CD4-positive, alpha-beta T cell treated with Interleukin-12 subunit alpha and Interleukin-12 subunit beta, for 1 hour (primary cell): ENCODE data around the gene MUC2.

Source experiments
- DNase-seq: peaks from one replicate; pipeline ENCODE4 v3.0.0-alpha.2; 2020

Gene MUC2

DNA sequence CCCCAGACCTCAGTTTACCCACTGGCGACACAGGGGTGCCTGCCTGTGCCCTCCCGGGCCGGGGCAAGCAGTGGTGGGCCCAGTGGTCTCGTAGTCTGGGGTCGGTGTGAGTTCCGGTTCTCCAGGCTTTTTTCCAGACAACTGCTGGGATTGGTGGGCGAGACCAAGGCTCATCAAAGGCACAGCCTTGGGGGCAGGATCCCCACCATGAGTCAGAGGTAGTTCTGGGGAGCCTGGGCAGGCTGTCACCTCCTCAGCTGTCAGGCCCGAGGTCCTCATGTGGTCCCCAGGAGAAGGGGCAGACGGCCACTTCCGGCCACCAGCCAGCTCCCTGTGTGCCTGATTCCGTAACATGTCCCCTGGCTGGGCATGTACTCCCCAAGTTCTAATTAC is 827 bp upstream of the MUC2 start:
- DNase-seq, result no peak

DNA sequence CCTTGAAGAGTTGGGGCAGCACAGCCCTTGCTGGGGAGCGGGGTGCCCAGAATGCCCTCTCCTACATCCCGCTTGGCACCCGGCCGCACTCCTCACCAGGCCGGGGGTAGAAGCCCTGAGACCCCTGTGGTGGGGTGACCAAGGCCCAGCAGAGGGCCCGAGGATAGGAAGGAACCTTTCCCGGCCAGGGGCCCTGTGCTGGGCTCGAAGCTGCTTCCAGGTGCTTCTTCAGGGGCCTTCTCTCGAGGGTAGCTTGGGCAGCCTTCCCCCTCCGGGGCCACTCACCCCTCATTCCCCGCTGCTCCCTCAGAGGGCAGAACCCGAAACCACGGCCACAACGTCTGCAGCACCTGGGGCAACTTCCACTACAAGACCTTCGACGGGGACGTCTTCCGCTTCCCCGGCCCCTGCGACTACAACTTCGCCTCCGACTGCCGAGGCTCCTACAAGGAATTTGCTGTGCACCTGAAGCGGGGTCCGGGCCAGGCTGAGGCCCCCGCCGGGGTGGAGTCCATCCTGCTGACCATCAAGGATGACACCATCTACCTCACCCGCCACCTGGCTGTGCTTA is 752 bp downstream of the MUC2 start:
- DNase-seq, result no peak

DNA sequence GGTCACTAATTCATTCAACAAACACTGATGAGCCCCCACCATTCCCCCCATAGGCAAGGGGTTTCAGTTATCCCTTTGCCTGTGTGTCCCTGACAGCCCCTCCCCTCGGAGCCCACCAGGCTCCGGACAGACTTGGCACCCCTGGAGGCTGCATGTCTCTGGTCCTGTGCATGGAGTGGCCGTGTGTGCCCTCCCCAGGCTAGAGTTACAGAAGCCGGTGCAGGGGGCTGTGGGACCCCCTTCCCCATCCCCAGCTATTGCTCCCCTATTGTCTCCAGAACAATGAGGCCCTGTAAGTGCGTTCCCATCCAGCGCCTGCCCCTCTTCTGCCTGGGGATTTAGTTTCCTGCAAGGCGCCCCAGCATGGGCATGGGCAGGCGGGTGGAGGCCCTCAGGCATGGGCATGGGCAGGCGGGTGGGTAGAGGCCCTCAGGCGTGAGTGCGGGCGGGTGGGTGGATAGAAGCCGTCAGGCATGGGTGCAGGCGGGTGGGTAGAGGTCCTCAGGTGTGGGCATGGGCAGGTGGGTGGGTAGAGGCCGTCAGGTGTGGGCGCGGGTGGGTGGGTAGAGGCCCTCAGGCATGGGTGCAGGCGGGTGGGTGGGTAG is 1.5 kb downstream of the MUC2 start:
- DNase-seq, result no peak

DNA sequence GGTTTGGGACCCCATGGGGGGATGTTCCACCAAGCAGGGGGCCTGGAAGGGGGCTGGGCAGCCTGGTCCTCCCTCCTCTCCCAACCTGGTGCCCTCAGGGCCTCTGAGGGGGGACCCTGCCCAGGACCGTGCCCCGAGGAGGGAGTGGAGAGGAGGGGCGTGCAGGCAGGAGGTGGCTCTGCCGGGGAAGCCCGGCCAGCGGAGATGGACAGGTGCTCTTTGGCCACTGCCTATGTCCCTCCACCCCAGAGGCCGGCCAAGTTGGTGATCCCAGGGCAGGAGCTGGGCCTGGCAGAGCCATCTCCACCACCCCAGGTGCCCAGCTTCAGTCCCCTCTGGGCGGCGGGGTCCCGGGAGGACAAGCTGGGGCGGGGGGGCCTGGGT is 2.4 kb downstream of the MUC2 start:
- no peak for DNase-seq

DNA sequence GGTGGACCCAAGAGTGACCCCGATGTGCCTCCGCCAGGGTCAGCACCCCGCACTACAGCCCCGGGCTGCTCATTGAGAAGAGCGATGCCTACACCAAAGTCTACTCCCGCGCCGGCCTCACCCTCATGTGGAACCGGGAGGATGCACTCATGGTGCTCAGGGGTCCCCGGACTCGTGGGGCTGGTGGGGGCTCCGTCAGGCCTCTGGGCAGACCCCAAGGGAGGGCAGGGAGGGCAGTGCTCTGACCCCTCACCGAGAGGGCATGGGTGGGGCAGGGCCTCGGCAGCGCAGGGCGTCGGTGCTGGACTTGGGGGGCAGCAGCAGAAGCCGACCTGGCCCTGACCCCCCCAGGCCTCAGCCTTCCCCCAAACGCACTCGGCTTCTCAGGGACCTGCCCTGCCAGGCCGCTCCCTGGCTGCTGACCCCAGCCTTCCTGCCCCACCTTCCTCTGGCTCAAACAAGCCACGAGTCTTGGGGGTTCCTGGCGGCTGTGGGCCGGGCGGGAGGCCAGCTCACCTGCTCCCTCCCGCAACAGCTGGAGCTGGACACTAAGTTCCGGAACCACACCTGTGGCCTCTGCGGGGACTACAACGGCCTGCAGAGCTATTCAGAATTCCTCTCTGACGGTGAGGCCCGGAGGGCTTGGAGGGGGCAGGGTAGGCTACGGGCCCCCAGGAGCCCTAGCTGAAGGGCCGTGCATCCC is 2.9 kb downstream of the MUC2 start:
- DNase-seq, result no peak

DNA sequence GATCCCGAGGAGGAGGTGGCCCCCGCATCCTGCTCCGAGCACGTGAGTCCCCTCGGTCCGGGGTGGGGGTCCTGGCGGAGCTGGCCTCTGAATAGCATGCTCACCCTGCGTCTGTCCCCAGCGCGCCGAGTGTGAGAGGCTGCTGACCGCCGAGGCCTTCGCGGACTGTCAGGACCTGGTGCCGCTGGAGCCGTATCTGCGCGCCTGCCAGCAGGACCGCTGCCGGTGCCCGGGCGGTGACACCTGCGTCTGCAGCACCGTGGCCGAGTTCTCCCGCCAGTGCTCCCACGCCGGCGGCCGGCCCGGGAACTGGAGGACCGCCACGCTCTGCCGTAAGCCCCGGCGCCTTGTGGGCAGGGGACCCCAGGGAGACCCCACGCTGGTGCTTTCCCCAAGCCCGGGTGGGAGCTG is 3.5 kb downstream of the MUC2 start:
- DNase-seq, result no peak

DNA sequence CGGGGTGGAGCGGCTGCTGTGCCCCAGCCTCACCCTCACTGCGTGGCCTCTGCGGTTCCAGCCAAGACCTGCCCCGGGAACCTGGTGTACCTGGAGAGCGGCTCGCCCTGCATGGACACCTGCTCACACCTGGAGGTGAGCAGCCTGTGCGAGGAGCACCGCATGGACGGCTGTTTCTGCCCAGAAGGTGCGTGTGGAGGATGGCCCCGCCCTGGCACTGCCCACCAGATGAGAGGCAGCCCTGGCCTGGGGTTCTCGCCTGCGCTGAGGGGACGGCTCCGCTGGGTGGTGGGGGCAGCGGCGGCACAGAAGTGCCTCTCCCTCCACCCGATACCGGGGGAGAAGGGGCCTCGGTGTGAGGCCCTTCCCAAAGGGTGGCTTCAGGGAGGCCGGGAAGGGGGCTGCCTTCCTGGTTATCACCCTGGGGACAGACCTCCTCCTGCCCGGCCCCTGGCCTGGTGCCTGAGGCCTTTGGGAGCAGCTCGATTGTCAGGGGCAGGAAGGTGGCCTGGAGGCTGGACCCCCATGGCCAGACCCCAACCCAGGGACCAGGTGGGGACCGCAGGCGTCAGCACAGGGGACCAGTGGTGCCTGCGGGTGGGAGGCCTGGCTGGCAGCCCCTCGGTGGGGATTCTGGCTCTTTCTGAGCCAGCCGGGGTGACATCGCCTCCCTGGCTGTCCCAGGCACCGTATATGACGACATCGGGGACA is 7.1 kb downstream of the MUC2 start:
- no peak for DNase-seq

DNA sequence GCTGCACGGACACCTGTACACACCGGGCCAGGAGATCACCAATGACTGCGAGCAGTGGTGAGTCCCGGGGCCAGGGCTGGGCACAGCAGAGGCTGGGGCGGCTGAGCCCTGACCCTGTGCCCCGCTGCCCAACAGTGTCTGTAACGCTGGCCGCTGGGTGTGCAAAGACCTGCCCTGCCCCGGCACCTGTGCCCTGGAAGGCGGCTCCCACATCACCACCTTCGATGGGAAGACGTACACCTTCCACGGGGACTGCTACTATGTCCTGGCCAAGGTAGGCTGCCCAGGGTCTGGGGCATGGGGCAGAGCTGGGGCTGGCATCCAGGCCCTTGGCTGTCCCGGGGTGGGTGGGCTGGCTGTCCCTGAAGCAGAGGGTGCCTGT is 7.7 kb downstream of the MUC2 start:
- no peak for DNase-seq

DNA sequence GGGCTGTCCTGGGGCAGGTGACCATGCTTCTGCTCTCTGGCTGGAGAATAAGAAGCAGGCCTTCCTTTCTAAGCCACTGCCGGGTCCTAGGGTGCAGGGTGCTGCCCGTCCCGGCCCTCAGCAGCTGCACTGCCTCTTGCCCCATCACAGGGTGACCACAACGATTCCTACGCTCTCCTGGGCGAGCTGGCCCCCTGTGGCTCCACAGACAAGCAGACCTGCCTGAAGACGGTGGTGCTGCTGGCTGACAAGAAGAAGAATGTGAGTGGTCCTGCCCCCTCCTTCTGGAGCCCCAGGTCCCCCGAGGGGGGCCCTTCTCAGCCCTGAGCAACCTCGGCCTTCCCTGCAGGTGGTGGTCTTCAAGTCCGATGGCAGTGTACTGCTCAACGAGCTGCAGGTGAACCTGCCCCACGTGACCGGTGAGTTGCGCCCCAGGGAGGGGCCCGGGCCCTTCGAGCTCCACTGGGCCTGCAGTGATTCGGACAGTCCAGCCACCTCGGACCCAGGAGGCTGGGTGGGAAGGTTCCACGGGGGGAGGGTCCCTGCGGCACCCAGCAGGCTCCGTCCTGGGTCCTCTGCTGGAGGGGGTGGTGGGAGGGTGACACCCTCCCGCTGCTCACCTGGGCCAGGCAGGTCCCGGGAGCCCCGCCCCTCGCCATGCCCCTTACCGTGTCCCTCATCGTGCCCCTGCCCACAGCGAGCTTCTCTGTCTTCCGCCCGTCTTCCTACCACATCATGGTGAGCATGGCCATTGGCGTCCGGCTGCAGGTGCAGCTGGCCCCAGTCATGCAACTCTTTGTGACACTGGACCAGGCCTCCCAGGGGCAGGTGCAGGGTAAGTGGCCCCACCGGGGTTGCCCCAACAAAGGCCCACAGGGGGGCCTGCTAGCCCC is 8.3 kb downstream of the MUC2 start:
- no peak for DNase-seq

DNA sequence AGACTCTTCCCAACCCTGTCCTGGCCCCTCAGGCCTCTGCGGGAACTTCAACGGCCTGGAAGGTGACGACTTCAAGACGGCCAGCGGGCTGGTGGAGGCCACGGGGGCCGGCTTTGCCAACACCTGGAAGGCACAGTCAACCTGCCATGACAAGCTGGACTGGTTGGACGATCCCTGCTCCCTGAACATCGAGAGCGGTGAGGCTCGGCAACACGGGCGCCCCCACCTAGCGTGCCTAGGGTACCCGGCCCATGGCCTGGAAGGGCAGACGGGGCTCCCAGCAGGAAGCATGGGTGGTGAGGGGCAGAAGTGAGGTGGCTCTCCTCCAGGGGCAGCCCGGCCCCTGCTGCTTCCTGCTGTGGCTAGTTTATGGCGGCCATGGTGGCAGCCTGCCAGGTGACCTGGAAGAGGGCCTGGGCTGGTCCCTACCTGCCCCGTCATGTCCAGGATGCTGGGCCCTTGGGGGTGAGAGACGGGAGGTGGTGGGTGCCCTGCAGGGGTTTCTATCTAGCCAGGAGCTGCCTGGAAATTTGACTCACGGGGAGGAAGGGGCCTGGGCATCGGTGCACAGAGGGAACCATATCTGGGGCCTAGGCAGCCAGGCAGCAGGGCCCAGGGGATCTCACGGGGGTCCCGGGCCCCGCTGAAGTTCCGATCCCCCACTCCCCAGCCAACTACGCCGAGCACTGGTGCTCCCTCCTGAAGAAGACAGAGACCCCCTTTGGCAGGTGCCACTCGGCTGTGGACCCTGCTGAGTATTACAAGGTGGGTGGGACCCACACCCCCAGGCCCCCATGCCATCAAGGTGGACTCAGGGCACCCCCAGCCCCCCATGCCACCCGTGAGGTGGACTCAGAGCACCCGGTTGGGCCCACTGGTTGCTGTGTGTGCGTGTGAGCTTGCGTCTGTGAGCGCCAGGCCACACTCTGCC is 9.2 kb downstream of the MUC2 start:
- DNase-seq, result no peak

DNA sequence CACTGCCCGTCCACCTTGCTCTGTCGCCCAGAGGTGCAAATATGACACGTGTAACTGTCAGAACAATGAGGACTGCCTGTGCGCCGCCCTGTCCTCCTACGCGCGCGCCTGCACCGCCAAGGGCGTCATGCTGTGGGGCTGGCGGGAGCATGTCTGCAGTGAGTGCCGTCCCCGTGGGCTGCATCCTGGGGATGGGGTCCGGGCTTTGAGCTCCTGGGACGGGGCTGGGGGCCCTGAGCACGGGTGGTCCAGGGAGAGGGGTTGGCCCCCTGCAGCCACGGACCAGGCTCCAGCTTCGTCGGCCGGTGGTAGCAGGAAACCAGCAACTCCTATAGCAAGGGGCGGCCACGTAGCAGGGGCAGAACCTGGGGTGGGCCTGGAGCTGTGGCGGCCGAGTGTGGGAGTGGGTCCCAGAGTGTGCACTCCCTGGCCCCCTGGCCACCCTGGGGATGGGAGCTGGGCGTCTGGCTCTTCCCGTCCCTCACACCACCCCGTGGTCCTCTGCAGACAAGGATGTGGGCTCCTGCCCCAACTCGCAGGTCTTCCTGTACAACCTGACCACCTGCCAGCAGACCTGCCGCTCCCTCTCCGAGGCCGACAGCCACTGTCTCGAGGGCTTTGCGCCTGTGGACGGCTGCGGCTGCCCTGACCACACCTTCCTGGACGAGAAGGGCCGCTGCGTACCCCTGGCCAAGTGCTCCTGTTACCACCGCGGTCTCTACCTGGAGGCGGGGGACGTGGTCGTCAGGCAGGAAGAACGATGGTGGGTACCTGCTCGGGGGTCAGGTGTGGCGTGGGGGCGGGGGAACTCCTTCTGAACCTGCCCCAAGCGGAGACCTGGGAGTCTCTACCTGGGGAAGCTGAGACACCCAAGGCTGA is 10.1 kb downstream of the MUC2 start:
- DNase-seq, result no peak

DNA sequence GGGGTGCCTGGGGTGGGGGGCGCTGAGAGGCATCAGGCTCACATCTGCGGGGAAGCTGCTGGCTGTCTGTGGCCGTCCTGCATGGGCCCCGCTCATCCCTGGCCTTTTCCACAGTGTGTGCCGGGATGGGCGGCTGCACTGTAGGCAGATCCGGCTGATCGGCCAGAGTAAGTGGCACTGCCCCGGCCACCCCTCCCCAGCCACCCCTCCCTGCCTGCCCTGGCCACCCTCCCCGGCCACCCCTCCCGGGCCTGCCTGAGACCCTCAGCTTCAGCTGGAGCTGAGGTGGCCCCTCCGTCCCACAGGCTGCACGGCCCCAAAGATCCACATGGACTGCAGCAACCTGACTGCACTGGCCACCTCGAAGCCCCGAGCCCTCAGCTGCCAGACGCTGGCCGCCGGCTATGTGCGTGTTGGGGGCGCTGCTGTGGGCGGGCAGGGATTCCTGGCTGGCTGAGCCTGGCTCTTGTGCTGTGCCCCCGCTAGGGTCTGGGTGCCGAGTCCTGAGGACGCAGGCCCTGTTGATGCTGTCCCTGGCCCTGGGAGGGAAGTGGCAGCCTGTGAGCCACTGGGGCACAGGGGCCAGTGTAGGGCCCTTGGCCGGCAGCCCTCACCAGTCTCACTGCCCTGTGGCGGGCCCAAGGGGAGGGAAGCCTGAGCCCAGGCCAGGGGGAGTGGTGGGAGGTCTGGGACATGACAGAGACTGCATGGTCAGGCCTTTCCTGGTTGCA is 10.9 kb downstream of the MUC2 start:
- no peak for DNase-seq

DNA sequence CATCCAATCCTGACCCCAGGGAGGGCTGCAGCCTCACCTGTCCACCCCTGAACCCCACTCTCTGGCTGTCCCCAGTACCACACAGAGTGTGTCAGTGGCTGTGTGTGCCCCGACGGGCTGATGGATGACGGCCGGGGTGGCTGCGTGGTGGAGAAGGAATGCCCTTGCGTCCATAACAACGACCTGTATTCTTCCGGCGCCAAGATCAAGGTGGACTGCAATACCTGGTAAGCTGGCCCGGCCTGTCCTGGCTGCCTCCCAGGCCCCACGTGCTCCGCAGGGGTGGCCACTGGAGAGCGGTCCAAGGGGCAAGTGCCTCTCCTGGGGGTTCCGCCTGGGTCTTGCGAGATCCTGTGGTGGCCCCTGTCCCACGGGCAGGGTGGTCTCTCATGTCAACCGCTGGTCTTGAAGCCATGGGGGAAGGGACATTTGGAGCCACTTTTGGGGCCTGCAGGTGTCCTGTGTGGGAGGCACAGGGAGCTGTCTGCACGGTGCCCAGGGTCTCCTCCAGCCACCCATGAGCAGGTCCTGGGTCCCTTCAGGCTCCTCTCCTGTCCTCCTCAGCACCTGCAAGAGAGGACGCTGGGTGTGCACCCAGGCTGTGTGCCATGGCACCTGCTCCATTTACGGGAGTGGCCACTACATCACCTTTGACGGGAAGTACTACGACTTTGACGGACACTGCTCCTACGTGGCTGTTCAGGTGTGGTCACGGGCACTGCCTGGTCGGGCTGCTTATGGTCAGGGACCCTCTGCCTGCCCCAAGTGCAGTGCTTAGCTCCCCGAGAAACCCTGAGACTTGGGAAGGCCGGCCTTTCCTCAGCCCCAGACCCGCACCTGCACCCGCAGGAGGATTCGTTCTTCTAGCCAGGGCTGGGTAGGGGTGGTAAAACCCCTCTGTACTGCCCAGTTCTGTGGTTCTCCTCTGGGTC is 11.8 kb downstream of the MUC2 start:
- no peak for DNase-seq

DNA sequence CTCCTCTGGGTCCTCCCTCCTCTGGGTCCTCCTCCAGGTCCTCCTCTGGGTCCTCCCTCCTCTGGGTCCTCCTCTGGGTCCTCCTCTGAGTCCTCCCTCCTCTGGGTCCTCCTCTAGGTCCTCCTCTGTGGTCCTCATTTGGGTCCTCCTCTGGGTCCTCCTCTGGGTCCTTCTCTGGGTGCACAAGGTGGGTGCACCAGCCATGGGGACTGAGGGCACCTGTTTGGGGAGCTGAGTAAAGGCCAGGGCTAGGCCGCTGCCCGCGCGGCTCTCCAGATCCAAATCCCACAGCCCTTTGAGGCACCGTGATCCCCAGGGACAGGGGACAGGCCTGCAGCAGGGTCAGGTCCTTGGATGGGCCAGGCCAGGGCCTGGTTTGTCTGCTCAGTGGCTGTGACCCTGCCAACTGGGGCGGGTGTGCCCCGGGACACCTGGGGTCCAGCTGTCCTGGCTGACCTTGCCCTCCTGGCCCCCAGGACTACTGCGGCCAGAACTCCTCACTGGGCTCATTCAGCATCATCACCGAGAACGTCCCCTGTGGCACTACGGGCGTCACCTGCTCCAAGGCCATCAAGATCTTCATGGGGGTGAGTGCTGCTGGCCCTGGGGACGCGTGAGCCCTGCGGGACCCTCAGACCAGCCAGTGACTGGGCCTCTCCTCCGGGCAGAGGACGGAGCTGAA is 12.7 kb downstream of the MUC2 start:
- DNase-seq, result no peak

DNA sequence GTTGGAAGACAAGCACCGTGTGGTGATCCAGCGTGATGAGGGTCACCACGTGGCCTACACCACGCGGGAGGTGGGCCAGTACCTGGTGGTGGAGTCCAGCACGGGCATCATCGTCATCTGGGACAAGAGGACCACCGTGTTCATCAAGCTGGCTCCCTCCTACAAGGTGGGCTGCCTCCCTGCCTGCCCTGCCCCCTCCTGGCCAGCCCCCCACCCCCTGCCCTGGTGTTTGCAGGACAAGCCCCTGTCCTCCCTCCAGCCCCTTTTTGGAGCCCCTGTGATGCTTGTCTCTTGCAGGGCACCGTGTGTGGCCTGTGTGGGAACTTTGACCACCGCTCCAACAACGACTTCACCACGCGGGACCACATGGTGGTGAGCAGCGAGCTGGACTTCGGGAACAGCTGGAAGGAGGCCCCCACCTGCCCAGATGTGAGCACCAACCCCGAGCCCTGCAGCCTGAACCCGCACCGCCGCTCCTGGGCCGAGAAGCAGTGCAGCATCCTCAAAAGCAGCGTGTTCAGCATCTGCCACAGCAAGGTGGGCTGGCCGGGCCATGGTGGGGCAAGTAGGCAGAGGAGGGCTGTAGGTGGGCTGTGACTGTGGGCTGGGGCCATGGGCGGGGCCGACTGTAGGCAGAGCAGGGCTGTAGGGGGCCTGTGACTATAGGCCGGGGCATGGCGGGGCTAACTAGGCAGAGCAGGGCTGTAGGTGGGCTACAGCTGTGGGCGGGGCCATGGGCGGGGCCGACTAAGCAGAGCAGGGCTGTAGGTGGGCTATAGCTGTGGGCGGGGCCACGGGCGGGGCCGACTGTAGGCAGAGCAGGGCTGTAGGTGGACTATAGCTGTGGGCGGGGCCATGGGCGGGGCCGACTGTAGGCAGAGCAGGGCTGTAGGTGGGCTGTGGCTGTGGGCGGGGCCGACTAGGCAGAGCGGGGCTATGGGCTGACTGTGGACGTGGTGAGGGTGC is 13.6 kb downstream of the MUC2 start:
- no peak for DNase-seq

DNA sequence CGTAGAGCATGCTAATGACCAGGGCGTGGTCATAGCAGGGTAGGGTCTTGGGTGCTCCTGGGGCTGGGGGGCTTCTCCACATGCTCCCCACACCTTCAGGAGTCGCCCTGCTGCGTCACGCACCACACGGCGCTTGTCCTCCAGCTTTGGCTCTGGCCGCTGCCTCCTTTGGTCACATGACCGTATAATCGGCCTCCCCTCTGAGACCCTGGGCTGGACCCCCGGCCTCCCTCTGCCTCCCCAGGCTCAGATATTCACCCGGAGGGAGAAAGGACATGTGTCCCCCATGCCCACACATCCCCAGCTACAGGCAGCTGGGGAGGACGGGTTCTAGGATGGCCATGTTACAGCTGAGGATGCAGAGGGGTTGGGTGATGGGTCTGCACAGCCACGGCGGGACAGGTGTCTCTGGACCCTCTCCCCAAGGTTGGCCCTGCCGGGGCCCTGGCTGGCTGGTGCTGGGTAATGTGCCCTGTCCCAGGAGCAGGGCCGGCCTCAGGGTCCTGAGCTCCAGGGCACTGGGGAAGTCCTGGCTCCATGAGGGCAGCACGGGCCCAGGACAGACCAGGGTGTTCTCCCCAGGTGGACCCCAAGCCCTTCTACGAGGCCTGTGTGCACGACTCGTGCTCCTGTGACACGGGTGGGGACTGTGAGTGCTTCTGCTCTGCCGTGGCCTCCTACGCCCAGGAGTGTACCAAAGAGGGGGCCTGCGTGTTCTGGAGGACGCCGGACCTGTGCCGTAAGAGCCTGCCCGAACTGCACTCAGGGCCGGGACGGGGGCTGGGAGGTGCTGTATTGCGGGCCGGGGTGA is 14.5 kb downstream of the MUC2 start:
- no peak for DNase-seq
